Inflammatory macrophage (primary cell): ENCODE results near the gene NDUFB6.
"Not testable (repeated sequence)": the region's sequence is repeated elsewhere in the genome, so short reads cannot be mapped to it uniquely, and the experiment has no call there.

ENCODE experiments used
- DNase-seq, 2 donors: peaks; one replicate each; pipeline ENCODE4 v3.0.0-alpha.2; 2020 to 2022

NDUFB6 gene

GRCh38 chr9:32570262-32570661 lies 2.7 kb downstream of the NDUFB6 start:
- no peak for DNase-seq

DNA sequence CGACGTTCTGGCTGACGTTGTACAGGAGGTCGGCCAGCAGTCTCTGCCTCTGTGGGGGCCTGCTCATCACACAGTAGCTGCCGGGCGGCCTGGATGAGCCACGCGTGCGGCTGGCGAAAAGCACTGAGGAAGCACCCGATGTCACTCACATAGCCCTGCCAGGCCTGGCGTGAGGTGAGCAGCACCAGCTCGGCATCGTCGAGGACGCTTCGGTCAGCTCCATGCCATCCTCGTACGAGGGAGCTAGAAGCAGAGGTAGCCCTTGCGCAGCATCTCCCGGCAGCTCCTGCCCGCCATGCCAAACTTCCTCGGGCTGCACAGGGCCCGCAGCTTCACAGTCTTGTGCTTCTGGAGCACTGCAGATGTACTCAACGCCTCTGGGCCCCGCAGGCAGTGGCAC lies 6.2 kb downstream of the NDUFB6 start:
- no peak for DNase-seq

- no peak for DNase-seq
Observed at GRCh38 chr9:32565967-32566366, 7.0 kb downstream of the NDUFB6 start.

- DNase-seq: peak in 1 of 2 donors; percentile 30
Observed at GRCh38 chr9:32558408-32558934, 14.5 kb downstream of the NDUFB6 start.

- no peak for DNase-seq
Observed at GRCh38 chr9:32554591-32554990, 18.4 kb downstream of the NDUFB6 start.

GRCh38 chr9:32554107-32554506 lies 18.9 kb downstream of the NDUFB6 start:
- no peak for DNase-seq

- DNase-seq: peak; percentile 89 to 94
Observed at GRCh38 chr9:32552172-32552872, 20.6 kb downstream of the NDUFB6 start, which contains the start of the genes SMIM27 and TOPORS. Gene SMIM27 (plus strand): TSS chr9:32552327. CDS start chr9:32552435, 108 bp downstream. Gene TOPORS (minus strand): TSS chr9:32552586. CDS start chr9:32552436, 150 bp downstream.

DNA sequence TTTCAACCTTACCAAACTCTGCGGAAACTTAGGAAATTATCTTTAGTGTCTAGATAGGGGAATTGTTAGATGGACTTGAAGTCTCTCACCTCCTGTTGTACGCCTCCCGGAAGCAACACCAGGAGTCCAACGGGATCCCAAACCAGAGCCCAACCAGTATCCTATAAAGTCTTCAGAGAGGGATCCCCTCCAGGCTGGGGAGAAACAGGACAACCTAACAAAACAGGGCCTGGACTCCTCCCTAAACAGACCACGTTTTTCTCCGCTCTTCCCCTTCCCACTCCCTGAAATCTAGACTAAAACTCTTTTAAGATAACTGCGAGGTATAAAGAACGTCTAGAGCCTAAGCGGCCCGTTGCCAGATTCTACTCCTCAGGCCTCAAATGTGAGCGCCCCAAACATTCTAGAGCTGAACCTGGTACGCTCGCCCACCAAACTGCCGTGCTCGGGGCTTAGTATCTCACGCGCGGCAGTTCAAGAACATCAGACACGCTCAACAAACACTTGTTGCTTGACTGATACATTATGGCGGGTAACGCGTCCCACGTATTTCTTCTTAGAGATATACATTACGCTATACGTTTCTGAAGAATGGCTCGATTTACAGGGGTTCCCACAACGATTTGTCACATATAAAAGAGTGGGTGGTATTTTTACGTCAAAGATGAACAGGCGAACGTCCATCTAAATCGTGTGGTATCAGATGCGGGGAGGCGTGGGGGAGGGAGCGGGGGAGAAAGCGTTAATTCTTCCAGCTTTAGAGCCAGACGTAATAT lies 21.5 kb downstream of the NDUFB6 start:
- peak; percentile 48 to 54 for DNase-seq

DNA sequence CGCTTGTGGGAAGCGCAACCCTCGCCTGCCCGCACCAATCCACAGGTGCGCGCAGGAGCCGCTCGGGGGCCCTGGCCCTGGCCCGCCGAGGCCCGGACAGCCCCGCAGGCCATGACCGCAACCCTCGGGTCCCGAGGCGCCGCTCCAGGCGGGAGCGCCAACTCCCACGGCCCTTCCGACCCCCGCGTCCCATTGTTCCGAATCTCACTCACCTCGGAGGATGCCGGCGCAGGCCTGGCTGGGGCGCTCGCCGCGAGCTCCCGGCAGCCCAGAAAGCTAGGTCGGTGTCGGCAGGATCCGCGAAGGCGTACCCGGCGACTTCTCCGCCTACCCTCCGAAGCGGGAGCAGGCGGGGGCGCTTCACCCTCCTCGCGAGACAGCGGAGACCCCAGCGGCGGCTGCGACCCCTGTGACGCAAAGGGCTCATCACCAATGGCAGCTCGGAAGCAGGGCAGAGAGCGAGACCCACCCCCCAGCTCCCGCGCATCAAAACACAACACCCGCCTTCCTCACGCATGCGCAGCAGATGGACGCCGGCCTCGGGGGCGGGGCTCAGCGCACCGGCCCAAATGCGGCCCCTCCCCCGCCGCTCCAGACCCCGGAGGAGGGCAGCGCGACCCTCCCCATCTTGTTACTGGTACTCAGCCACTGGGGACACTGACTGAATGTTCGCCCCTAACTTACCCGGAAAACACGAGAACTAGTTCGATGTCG lies 22.2 kb downstream of the NDUFB6 start:
- DNase-seq: peak; percentile 61 to 77

- no peak for DNase-seq
Observed at GRCh38 chr9:32550150-32550561, 22.8 kb downstream of the NDUFB6 start.

DNA sequence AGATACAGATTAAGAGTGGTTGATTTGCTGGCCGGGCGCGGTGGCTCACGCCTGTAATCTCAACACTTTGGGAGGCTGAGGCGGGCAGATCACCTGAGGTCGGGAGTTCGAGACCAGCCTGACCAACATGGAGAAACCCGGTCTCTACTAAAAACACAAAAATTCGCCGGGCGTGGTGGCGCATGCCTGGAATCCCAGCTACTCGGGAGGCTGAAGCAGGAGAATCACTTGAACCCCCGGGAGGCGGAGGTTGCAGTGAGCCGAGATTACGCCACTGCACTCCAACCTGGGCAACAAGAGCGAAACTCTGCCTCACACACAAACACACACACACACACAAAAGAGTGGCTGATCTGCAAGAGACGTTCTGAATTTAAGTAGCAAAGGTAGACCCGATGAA lies 24.7 kb downstream of the NDUFB6 start:
- DNase-seq: not testable (repeated sequence)

GRCh38 chr9:32545884-32546283 lies 27.1 kb downstream of the NDUFB6 start:
- DNase-seq: no peak

DNA sequence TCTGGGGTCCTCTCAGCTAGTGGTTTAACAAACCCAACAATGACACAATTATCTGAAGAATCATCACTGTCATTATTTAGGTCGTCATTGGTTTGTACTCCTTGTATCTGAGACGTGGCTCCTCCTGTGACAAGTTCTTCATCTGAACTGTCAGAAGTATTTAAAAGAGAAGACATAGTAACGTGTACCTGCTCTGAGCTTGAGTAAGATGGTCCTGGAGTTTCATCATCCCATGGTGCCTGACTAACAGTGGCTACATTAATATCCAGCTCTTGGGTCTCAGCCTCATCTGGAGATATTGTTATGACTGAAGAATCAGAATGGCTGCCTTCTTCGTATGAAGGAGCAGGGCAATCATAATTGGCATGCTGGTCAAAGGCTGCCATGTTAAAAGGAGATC lies 29.9 kb downstream of the NDUFB6 start:
- no peak for DNase-seq

DNA sequence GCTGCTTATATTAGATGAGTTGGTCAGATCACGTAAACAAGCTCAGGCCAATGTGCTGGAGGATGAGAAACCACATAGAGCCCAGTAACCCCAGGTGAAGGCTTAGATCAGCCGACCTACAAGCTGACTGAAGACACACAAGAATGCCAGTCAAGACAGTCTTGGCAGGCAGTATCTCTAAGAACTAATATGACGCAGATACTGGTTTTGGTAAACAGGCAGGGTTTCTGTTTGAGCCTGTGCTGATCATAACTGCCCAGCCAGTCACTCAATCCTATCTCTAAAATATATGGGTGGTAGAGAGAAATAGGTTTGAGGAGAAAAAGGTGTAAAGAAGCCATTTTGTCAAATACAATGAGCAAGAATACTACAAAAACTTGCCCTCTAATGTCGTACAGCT lies 39.1 kb downstream of the NDUFB6 start:
- DNase-seq: no peak

- DNase-seq: no peak
Observed at GRCh38 chr9:32533336-32533735, 39.6 kb downstream of the NDUFB6 start.

DNA sequence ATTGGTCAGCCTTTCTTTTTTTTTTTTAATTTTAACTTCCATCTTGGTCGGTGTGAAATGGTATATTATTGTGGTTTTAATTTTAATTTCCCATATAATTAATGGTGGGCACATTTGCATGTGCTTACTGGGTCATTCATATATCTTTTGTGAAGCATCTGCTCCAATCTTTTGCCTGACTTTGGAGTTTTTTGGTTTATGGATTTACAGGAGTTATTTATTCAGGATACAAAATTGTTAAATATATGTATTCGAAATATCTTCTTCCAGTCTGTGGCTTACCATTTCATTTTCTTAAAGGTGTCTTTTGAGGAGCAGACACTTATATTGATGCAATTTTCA lies 46.3 kb downstream of the NDUFB6 start:
- DNase-seq: no peak

GRCh38 chr9:32526041-32526706 lies 46.8 kb downstream of the NDUFB6 start, which contains the start of gene RIGI:
Gene RIGI (minus strand): TSS chr9:32526196. CDS start chr9:32526166, 30 bp downstream.
- DNase-seq: peak; percentile 88 to 93

GRCh38 chr9:32525709-32526030 lies 47.3 kb downstream of the NDUFB6 start:
- DNase-seq: no peak

GRCh38 chr9:32524892-32525708 lies 47.9 kb downstream of the NDUFB6 start:
- DNase-seq: peak; percentile 22 to 36

GRCh38 chr9:32524558-32524891 lies 48.4 kb downstream of the NDUFB6 start:
- DNase-seq: not testable (repeated sequence)

- DNase-seq: no peak
Observed at GRCh38 chr9:32523910-32524309, 49.0 kb downstream of the NDUFB6 start.

DNA sequence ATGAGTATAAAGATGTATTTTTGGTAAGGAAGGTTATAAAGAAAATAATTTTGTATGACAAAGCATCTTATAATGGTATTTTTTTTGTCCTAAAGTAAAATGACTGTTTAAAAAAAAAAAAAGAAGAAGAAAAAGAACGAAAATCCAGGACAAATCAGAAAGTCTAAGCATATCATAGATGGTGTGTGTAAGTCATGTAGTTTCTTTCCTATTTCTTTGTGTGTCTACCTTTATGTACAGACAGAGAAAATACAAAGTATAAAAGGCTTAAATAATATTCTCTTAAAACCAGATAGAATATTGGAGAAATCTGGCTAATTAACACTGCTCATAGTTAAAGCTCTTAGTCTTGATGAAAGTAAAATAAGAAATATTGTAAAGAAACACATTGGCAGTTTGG lies 54.7 kb downstream of the NDUFB6 start:
- no peak for DNase-seq
